SK-N-SH treated with all-trans-retinoic acid at 6 μM for 48 hours (cell line): Measurements from ENCODE around the gene B3GNT9.

Source experiments
- CREB5 ChIP-seq: fragments of 250-450 bp; sonication (Bioruptor Pico); IDR thresholded peaks from 2 replicates; pipeline ENCODE4 v1.5.1; 2020; ENCODE audit warnings: low read depth, mild to moderate bottlenecking, moderate library complexity
- CSDC2 ChIP-seq: fragments of 250-450 bp; sonication (Bioruptor Pico); IDR thresholded peaks from 2 replicates; pipeline ENCODE4 v1.5.0; 2020; ENCODE audit warnings: mild to moderate bottlenecking, moderate library complexity

- TF ChIP-seq CSDC2 (no peak), CREB5 (CRISPR knock-in tag) (no peak)
Observed at GRCh38 chr16:67195676-67196075, 44.9 kb upstream of the B3GNT9 start.
